K562 (cell line): ENCODE results near the gene ZNF124. TPM values are rescaled to one million over a fixed set of nuclear protein-coding genes. Genes with fewer than 3 reads are reported as not detected.

Source experiments
- AFF4 ChIP-seq: sonication (generic); formaldehyde crosslinking; IDR thresholded peaks from 2 replicates; pipeline ENCODE4 v1.8.0; 2023; ENCODE audit warnings: mild to moderate bottlenecking, missing genetic modification reagents
- CREB3 ChIP-seq: fragments of 450-650 bp; conservative IDR thresholded peaks from 2 replicates; pipeline ENCODE4 v1.6.1; 2016; ENCODE audit warnings: missing genetic modification characterization, low read depth, mild to moderate bottlenecking, missing compliant biosample characterization, moderate library complexity
- DDX20 ChIP-seq: fragments of 450-650 bp; IDR thresholded peaks from 2 replicates; pipeline ENCODE4 v1.6.1; 2016; ENCODE audit warnings: missing genetic modification characterization, low read depth, mild to moderate bottlenecking, missing compliant biosample characterization, moderate library complexity
- GABPB1 ChIP-seq: sonication (generic); formaldehyde crosslinking; IDR thresholded peaks from 2 replicates; pipeline ENCODE4 v1.8.0; 2022; ENCODE audit warnings: mild to moderate bottlenecking, missing genetic modification reagents
- HMG20A ChIP-seq: fragments of 450-650 bp; formaldehyde crosslinking; conservative IDR thresholded peaks from 2 replicates; pipeline ENCODE4 v1.4.0; 2020; ENCODE audit warnings: mild to moderate bottlenecking, mixed read lengths
- KDM4B ChIP-seq, 2 experiments: fragments of 450-650 bp in 1 of 2; sonication (generic) in 1 of 2; IDR thresholded peaks; 2 replicates each; pipeline ENCODE4 v1.6.1; 2016 to 2017; ENCODE audit warnings: borderline replicate concordance in 2 of 2, antibody characterized with exemption in 1 of 2, low read depth in 1 of 2, mild to moderate bottlenecking in 1 of 2
- MAFF ChIP-seq: IDR thresholded peaks from 2 replicates; pipeline ENCODE4 v1.6.1; 2012; ENCODE audit warnings: low read length, improper control_type of control experiment
- NRF1 ChIP-seq, 2 experiments: fragments of 450-650 bp; IDR thresholded peaks in 1 of 2; conservative IDR thresholded peaks in 1 of 2; 2 replicates each; pipeline ENCODE4 v1.6.1; 2014; ENCODE audit warnings: mild to moderate bottlenecking in 2 of 2
- PATZ1 ChIP-seq: fragments of 250-450 bp; sonication (Bioruptor Pico); IDR thresholded peaks from 2 replicates; pipeline ENCODE4 v1.5.0; 2020; ENCODE audit warnings: mild to moderate bottlenecking, borderline replicate concordance
- TAF1 ChIP-seq: IDR thresholded peaks from 2 replicates; pipeline ENCODE4 v1.6.1; 2011; ENCODE audit warnings: mild to moderate bottlenecking, low read length, moderate library complexity; ENCODE audit not compliant: insufficient read depth, control insufficient read depth, severe bottlenecking; ENCODE audit errors: extremely low read depth
- TEAD1 ChIP-seq, 2 experiments: fragments of 450-650 bp in 1 of 2; sonication (generic) in 1 of 2; formaldehyde crosslinking; IDR thresholded peaks; 2 replicates each; pipeline versions ENCODE4 v1.4.0 to v1.8.0; 2020 to 2022; ENCODE audit warnings: mild to moderate bottlenecking in 2 of 2, missing genetic modification reagents in 1 of 2
- ZBTB11 ChIP-seq, 3 experiments: fragments of 200-800 bp in 1 of 3; fragments of 250-450 bp in 1 of 3; fragments of 450-650 bp in 1 of 3; sonication (Bioruptor Pico) in 1 of 3; sonication (Bioruptor generic) in 1 of 3; formaldehyde crosslinking in 1 of 3; IDR thresholded peaks; 2 replicates each; pipeline versions ENCODE4 v1.6.1 to v1.8.0; 2016 to 2022; ENCODE audit warnings: mild to moderate bottlenecking in 2 of 3, missing genetic modification characterization in 2 of 3, missing compliant biosample characterization in 1 of 3, moderate library complexity in 1 of 3
- polyA plus RNA-seq, 8 experiments: library from polyadenylated mRNA; depleted of rRNA in 4 of 8; stranded (reverse) in 5 of 8; unstranded in 3 of 8; fragments of >200 nt; fragmentation: Nextera tagmentation in 2 of 8; fragmentation: Illumina TruSeq in 1 of 8; extraction: Ambion mirVana in 2 of 8; extraction: Trizol in 1 of 8; gene quantifications; 2 replicates each; pipeline versions ENCODE4 v1.2.1 to v1.2.3, GENCODE V29; 2011 to 2014; ENCODE audit warnings: inconsistent platforms in 1 of 8, missing spikeins in 1 of 8
- total RNA-seq, 7 experiments: library from RNA; depleted of rRNA in 6 of 7; stranded (reverse); fragments of >200 nt in 6 of 7; fragmentation: Illumina TruSeq in 2 of 7; extraction: Trizol in 2 of 7; gene quantifications; 2 replicates each; pipeline versions ENCODE4 v1.2.1 to v1.2.3, GENCODE V29; 2011 to 2021; ENCODE audit warnings: low replicate concordance in 1 of 7

Gene ZNF124
- total and polyA plus RNA-seq, 9 of the 15 experiments (the other 6 are each of a cell fraction or from before 2014, with no cell fraction given) = 7.6 to 71.5 (median 20.2) TPM

GRCh38 chr1:247111700-247112478 lies 59.9 kb downstream of the ZNF124 start (continued):
- peak; percentile 68 to 72 for TF ChIP-seq NRF1 (conservative IDR thresholded peaks at IDR 0.05 in 1 of 2, IDR thresholded peaks at IDR 0.05 in 1 of 2)
- TF ChIP-seq CREB3 (tag) = no peak
- TF ChIP-seq TEAD1 (CRISPR knock-in tag; IDR thresholded peaks at IDR 0.05) = no peak
- peak; percentile 76 for TF ChIP-seq TAF1
- peak; percentile 93 for TF ChIP-seq GABPB1 (CRISPR knock-in tag)
- peak in 1 of 2 experiments; percentile 85; a peak in 1 of 4 replicates for TF ChIP-seq KDM4B (IDR thresholded peaks at IDR 0.05; ENCODE audit: borderline replicate concordance in 2 of 2, low read depth in 1 of 2)
- no peak for TF ChIP-seq MAFF
- TF ChIP-seq PATZ1 (CRISPR knock-in tag) = no peak
- no peak for TF ChIP-seq DDX20
- TF ChIP-seq HMG20A (CRISPR knock-in tag) = no peak
- TF ChIP-seq ZBTB11 (CRISPR knock-in tag; IDR thresholded peaks at IDR 0.05) = peak in 1 of 3 experiments; percentile 80; a peak in 2 of 6 replicates
- TF ChIP-seq AFF4 (CRISPR knock-in tag) = peak; percentile 83
